T-helper 22 cell (primary cell): ENCODE data around the gene CXorf66.
"Not testable (repeated sequence)": the region's sequence is repeated elsewhere in the genome, so short reads cannot be mapped to it uniquely, and the experiment has no call there.

ENCODE experiments used
- DNase-seq: peaks from one replicate; pipeline ENCODE4 v3.0.0-alpha.2; 2020; ENCODE audit warnings: low read depth

The CXorf66 gene

GRCh38 chrX:139929876-139930275 is 35.4 kb downstream of the CXorf66 start:
- no peak for DNase-seq

- no peak for DNase-seq
These were observed 40.6 kb downstream of the CXorf66 start for GRCh38 chrX:139924696-139925095.

DNA sequence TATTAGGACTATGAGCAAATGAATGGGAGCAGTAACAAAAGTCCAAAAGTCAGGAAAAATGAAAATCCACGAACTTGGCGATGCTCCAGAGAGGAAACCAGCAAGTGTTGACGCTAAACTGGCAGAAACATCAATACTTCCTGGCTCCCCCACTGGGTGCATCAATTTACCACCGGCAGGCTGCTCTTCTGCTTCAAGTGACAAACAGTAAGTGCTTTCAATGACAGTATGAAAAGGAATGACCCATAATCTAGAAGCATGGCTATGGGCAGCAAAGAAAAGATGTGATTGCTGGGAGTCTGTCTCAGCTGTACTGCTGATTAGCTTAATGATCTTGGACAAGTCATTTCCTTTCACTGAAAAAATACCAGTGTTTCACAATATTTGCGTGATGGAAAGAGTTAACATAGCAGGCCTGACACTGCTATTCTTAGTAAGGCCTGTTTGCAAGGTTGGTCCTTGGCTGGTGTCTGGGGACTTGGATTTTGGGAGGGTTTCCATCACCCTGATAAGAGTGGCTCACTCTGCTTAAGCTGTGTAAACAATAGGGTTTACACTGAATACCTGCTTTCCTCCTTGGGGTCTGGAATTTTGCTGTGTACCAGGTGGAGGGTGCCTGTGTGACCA is 41.1 kb downstream of the CXorf66 start:
- DNase-seq, result no peak

DNA sequence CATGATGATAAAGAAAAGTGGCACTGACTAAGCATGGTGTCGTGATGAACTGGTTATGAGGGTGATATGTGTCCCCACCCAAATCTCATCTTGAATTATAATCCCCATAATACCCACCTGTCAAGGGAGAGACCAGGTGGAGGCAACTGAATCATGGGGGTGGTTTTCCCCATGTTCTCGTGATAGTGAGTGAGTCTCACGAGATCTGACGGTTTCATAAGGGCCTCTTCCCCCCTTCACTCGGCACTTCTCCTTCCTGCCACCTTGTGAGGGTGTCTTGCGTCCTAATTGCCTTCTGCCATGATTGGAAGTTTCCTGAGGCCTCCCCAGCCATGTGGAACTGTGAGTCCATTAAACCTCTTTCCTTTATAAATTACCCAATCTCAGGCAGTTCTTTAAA is 44.2 kb downstream of the CXorf66 start:
- DNase-seq, result not testable (repeated sequence)

GRCh38 chrX:139920316-139920715 is 45.0 kb downstream of the CXorf66 start:
- no peak for DNase-seq

DNA sequence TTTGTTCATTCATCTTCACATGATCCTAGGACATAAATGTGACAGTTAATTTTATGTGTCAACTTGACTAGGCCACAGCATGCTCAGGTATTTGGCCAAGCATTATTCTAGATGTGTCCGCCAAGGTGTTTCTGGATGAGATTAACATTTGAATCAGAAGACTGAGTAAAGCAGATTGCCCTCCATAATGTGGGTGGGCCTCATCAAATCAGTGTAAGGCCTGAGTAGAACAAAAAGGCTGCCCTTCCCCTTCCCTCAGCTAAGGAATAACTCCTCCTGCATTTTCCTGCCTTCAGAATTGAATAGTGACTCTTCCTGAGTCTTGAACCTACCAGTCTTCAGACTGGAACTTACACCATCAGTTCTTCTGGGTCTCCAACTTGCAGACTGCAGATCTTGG is 50.9 kb downstream of the CXorf66 start:
- DNase-seq, result no peak

- no peak for DNase-seq
These were observed 55.6 kb downstream of the CXorf66 start for GRCh38 chrX:139909712-139910111.

GRCh38 chrX:139907078-139907477 is 58.2 kb downstream of the CXorf66 start:
- DNase-seq, result no peak

- no peak for DNase-seq
These were observed 59.6 kb downstream of the CXorf66 start for GRCh38 chrX:139905743-139906142.
